ES-I3 (cell line): Measurements from ENCODE around the gene TRAM2.

Experiments
- H3K36me3 ChIP-seq: 2 replicates; pipeline ENCODE4 v1.6.1; 2013; ENCODE audit warnings: mild to moderate bottlenecking, low read length, control low read depth, moderate library complexity; ENCODE audit not compliant: insufficient read depth
- H3K4me1 ChIP-seq: 2 replicates; pipeline ENCODE4 v1.6.1; 2013; ENCODE audit warnings: mild to moderate bottlenecking, control low read depth, low read length; ENCODE audit not compliant: insufficient read depth
- H3K9ac ChIP-seq: 2 replicates; pipeline ENCODE4 v1.6.1; 2013; ENCODE audit warnings: low read depth, mild to moderate bottlenecking, low read length, moderate library complexity
- H3K9me3 ChIP-seq: 2 replicates; pipeline ENCODE4 v1.6.1; 2013; ENCODE audit warnings: mild to moderate bottlenecking, low read length, moderate library complexity; ENCODE audit not compliant: control insufficient read depth, insufficient read depth

Gene TRAM2

DNA sequence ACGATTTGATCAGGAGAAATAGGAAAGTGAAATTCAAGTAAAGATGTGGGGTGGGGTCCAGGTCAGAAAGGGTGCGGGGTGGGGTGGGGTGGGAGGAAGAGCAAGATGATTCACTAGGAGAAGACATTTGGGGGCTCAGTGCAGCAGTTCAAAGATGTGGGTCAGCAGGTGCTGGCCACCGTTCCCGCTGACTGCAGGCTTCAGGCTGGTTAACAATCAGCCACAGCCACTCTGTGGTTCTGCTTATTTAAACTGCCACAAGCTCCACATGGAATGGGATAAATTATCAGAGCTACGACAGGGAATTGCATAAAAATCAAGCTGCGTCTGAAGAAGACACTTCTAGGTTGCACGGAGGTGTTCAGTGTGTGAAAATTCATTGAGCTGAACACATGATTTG is 49.4 kb downstream of the TRAM2 start:
- Histone ChIP-seq H3K4me1 (peaks cover 12% of the 10 kb centered on the region; the same call in 1 of the 2 replicates), H3K36me3 (no peaks in the 10 kb centered on the region; the same call in 1 of the 2 replicates), H3K9me3 (no peaks in the 10 kb centered on the region), H3K9ac (no peak overlapping the region)

DNA sequence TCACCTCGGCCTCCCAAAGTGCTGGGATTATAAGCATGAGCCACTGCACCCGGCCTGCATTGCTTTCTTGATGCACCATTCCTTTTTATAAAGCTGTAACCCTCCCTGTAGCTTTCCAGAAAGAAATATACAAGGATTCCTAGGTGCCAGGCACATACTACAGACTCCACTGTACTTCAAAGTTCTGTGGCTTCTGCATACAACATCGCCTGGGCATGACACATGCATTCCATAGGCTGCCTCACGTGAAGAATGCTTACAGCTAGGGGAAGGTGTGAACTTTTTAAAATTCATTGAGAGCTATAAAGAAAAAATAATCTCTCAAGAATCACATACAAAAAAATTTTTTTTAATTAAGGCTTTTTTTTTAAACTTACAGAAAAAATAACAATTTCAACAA is 50.2 kb downstream of the TRAM2 start:
- Histone ChIP-seq H3K36me3 (no peaks in the 10 kb centered on the region; the same call in 1 of the 2 replicates), H3K9me3 (no peaks in the 10 kb centered on the region), H3K9ac (no peak overlapping the region), H3K4me1 (peaks cover 12% of the 10 kb centered on the region; the same call in 1 of the 2 replicates)

DNA sequence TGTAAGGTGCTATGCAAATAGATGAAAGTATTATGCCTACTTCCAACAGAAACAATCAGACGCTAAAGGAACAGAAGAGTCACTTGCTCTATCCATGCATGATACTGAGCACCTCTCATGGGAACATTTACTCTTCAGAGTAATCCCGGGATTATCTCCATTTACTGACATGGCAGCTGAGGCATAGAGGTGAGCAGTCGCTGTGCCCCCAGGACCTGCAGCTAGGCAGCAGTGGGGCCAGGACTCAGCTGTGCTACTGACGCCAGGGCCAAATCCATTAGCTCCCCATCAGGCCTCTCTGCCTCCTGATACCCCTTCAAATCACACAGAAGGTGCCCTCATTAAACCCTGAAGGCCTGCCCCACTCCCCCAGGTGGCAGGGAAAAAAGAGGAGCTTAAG is 51.9 kb downstream of the TRAM2 start:
- Histone ChIP-seq H3K9ac (no peak overlapping the region), H3K36me3 (no peaks in the 10 kb centered on the region; the same call in 1 of the 2 replicates), H3K4me1 (peaks cover 12% of the 10 kb centered on the region; the same call in 1 of the 2 replicates)

DNA sequence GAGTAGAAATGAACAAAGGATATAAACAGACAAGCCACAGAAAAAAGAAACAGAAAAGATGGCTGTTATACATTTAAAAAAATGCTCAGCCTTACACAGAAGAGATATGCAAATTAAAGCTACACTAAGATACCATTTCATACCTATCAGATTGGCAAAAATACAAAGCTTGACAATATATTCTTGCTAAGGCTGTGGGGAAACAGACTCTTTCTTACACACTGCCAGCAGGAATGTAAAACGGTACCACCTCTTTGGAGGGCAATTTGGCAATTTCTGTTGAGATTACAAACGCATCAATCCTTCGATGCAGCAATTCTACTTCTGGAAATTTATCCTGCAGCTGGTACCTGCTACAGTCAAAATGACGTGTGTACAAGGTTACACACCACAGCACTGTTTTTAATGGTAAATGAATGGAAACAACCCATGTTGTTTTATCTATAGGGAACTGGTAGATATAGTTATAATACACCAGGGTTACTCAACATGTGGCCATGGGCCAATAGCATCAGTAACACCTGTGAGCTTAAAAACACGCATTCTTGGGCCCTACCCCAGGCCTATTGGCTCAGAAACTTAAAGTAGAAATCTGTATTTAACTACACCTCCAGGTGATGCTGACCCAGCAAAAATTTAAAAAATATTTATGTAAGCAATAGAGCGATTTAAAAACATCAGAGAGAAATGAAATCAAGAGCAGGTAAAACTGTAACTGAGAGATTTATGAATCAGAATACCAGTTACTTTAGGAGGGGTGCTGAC is 53.3 kb downstream of the TRAM2 start:
- peaks cover 17% of the 10 kb centered on the region; the same call in 1 of the 2 replicates for H3K4me1 ChIP-seq

More for the DNA sequence above, 51.9 kb downstream of the TRAM2 start:
- no peaks in the 10 kb centered on the region for H3K9me3 ChIP-seq

DNA sequence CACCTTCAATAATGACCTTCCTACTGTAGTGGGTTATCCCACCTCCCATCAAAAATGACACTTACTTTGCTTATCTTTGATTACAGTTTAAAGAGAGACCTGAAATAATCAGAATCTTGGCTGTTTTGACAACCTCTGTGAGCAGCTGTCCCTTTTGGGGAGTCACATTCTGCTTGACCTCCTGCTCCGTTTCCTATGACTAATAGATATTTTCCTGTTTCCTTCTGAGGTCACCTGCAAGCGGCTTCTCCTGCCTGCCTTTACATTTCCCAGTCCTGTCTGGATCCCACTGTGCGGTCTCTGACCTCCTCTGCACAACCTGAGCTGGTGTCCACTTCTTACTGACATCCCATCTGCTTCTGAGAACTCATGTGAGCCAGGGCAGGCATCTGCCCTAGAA is 54.2 kb downstream of the TRAM2 start:
- H3K9ac ChIP-seq, result no peak overlapping the region
- H3K9me3 ChIP-seq, result no peaks in the 10 kb centered on the region
- H3K4me1 ChIP-seq, result peaks cover 26% of the 10 kb centered on the region

More for the DNA sequence above, 53.3 kb downstream of the TRAM2 start:
- H3K9ac ChIP-seq, result no peak overlapping the region
- H3K9me3 ChIP-seq, result no peaks in the 10 kb centered on the region
- 0 out of 2 replicates have a peak, but pooled peaks cover 2% of the 10 kb centered on the region for H3K36me3 ChIP-seq

DNA sequence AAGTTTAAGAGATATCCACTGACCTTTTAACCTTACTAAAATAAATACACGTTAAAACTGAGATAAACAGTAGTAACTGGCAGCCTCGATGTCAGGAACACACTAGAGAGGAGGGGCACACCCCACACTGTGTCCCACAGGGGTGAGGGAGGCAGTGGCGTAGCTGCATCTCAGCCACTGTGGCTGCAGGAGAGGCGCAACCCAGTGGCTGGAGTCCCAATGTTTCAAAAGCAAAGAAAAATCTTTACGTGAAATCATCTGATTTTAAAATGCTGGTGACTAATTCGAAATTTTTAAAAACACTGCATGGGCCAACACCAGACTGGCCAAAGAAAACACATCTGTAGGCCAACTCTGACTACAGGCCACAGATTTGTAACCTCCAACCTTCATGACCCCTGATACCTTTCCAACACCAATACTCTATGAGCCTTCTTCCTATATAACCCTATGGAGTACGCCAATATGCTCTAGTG is 54.7 kb downstream of the TRAM2 start:
- 0 out of 2 replicates have a peak, but pooled peaks cover 2% of the 10 kb centered on the region for H3K36me3 ChIP-seq
- H3K4me1 ChIP-seq, result peaks cover 29% of the 10 kb centered on the region
- no peak overlapping the region for H3K9ac ChIP-seq

More for the DNA sequence above, 54.2 kb downstream of the TRAM2 start:
- 0 out of 2 replicates have a peak, but pooled peaks cover 2% of the 10 kb centered on the region for H3K36me3 ChIP-seq

DNA sequence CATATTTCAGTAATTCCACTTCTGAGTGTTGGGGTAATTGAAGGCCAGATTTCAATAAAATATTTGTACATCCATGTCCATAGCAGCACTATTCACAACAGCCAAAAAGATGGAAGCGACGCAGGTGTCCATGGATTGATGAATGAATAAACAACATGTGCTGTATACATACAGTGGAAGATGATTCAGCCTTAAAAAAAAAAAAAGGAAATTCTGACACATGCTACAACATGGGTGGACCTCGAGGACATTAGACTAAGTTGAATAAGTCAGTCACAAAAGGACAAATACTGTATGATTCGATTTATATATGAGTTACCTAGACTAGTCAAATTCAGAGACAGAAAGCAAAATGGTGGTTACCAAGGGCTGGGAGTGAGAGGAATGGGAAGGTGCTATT is 57.2 kb downstream of the TRAM2 start:
- Histone ChIP-seq H3K9me3 (no peaks in the 10 kb centered on the region), H3K4me1 (peaks cover 37% of the 10 kb centered on the region), H3K9ac (no peak overlapping the region), H3K36me3 (peaks cover 9% of the 10 kb centered on the region)

More for the DNA sequence above, 54.7 kb downstream of the TRAM2 start:
- no peaks in the 10 kb centered on the region for H3K9me3 ChIP-seq

DNA sequence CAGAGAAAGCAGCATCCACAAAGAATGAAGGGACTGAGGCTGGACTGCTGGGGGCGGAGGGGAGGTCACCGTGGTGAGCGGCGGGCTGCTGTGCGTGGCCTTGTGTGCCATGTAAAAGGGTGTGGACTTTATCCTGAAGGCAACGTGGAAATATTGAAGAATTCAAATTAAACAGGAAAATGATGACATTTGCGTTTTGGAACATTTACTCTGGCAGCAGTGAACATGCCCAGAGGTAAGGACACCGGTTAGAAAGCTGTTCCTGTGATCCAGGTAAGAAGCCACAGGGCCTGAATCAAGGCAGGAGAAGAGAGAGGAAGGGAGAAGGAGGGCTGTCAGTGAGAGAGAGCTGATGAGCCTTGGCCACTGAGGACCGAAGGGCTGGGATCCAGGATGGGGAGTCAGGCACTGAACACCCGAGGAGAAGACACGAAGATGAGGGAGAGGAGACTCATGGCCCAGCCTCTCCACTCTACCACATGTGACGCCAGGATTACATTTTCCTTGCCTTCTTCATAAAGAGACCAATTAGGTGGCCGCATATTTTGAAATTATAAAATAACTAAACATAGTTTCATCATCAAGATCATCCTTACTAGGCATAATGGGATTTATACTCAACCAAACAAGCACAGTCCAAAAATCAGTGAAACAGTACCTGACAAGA is 58.4 kb downstream of the TRAM2 start:
- peaks cover 9% of the 10 kb centered on the region for H3K36me3 ChIP-seq
- H3K4me1 ChIP-seq, result peaks cover 35% of the 10 kb centered on the region
- peak overlapping the region; percentile 31; the same call in 1 of the 2 replicates for H3K9ac ChIP-seq

DNA sequence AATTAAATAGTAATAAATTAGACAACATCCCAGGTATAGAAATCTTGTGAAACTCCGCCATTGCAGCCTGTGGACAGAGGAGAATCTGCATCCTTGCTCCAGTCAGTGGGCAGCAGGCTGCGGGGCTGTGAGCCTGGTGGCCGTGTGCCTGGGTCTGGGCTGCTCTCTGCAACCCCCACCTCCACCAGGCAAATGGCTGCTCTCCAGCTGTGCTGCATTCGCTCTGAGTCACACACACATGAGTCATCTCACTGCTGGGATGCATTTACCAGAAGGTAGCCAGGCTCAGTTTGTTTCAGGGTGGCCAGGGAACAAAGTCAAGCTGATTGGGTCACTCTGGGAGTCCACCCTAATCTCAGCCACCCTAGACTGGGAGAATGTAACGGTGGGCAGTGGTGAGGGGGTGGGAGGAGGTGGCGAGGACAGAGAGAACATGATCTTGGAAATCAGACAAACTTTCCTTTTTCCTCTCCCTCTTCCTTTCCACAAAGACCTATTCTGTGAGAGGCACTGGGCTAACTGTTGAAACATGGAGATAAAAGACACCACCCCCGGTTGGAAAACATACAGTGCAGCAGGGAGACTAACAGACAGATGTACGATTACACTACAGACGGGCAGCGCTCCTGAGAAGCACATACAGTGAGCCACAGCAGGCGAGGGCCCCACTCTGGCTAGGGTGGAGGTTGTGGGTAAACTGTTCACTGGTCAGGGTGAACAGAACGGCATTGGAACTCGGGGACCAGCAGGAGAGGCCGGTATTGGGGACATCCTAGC is 59.2 kb downstream of the TRAM2 start:
- Histone ChIP-seq H3K4me1 (peaks cover 37% of the 10 kb centered on the region), H3K9ac (peak overlapping the region; percentile 31), H3K9me3 (no peaks in the 10 kb centered on the region), H3K36me3 (peaks cover 15% of the 10 kb centered on the region)

More for the DNA sequence above, 58.4 kb downstream of the TRAM2 start:
- no peaks in the 10 kb centered on the region for H3K9me3 ChIP-seq

DNA sequence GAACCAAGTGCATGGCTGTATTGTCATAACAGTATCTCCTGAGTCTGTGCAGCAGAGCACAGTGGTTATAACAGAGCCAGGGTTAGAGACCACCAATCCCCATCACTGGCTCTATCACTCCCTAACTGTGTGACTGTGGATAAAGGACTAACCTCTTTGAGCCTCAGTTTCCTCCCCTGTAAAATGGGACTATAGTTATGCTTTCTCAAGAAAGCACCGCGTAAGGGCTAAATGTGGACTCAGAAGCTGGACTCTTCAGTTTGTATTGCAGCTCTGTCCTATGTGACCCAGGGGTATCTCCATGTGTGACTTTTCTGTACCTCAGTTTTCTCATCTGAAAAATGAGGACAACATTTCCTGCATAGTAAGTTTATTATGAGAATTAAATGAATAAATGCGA is 59.9 kb downstream of the TRAM2 start:
- Histone ChIP-seq H3K36me3 (peaks cover 15% of the 10 kb centered on the region), H3K4me1 (peaks cover 44% of the 10 kb centered on the region), H3K9me3 (no peaks in the 10 kb centered on the region), H3K9ac (no peak overlapping the region)

DNA sequence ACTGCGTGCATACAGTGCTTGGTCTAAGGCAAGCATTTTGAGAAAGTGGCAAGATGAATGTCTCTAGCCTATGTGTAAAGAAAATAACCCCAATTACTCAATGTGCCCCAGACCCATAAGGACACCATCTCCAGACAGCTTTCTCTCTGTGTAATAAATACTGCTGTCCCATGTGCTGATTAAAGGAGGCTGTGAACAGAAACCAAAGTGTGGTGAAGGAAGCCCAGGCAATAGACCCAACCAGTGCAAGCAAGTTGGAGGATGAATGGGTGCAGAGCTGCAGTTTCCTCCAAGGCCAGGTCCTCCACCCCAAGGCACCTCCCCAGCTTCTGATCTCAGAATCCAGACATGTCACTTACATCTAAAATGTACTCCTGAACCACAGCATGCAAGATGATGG is 60.6 kb downstream of the TRAM2 start:
- Histone ChIP-seq H3K36me3 (peaks cover 15% of the 10 kb centered on the region), H3K4me1 (peaks cover 48% of the 10 kb centered on the region), H3K9ac (no peak overlapping the region), H3K9me3 (no peaks in the 10 kb centered on the region)

DNA sequence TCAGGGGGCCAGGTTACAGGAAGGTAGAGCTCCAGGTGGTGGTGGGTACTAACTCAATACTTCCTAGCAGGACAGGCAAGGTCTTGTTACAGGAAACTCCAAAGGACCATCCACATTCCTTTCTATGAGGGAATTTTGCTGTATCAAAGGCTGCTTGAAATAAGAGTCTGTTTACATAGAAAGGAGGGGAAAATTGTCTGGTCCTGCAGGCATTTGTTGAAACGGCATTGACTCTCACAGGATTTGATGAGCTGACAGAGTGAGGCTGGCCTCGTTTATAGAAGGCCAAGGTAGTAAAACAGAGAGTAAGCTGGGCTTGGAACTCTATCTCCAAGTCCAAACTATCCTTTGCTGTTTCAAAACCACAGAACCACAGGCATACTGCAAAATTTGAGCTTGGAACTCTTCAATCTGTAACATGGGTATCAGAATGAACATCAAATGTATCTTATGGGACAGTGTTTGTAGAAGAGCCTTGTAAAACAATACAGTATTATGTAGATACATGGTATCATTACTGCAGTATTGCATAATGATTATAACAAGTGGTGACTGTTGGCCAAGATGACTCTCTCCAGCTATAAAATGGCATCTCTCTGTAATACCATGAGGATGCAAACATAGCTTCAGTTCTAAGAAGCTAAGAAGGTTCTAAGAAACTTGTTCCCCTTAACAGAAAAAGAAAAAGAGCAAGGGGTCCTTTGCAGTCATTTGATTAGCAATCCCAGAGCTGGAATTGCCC is 61.5 kb downstream of the TRAM2 start:
- H3K4me1 ChIP-seq, result peaks cover 50% of the 10 kb centered on the region
- H3K36me3 ChIP-seq, result peaks cover 18% of the 10 kb centered on the region
- no peak overlapping the region for H3K9ac ChIP-seq
- no peaks in the 10 kb centered on the region for H3K9me3 ChIP-seq

DNA sequence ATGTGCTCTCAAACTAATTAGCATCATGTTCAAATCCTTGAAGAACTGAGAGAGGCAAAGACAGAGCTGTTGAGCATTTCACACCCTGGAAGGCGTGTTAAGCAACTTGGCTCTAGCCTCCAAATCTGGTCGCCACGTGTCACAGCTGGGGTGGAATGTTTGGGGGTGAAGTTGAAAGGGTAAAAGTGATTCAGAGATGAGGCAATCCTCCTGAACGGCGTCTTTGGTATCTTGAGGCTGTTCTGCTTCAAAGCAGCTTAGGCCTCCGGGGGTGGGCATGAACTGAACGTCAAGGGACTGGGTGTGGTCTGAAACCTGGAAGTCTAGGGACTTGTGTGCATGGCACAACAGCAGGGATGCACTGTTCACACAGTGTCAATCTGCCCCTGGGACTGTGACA is 62.3 kb downstream of the TRAM2 start:
- H3K9ac ChIP-seq, result no peak overlapping the region
- peaks cover 17% of the 10 kb centered on the region for H3K36me3 ChIP-seq

More for the DNA sequence above, 62.3 kb downstream of the TRAM2 start:
- no peaks in the 10 kb centered on the region for H3K9me3 ChIP-seq
- H3K4me1 ChIP-seq, result peaks cover 58% of the 10 kb centered on the region
